ENCODE measurements around the gene MRPL1. TPM values are rescaled to one million over a fixed set of nuclear protein-coding genes. Genes with fewer than 3 reads are reported as not detected.

Gene MRPL1
- total RNA-seq, 1 experiment from 2014 or later = 25.7 TPM

GRCh38 chr4:77994194-77994721, 131.6 kb downstream of the MRPL1 start:
- ChIA-PET POLR2A (interaction anchor here (0.5 to 1.4 kb wide), 4 partner anchors 33 to 65 kb away, joined by 3 to 6 read pairs (median 4); partner anchors contain the start of gene FRAS1), CTCF (interaction anchor here (0.6 to 2.0 kb wide), 49 partner anchors 8 to 598 kb away, joined by 3 to 36 read pairs (median 4); partner anchors contain the start of genes ANXA3 and FRAS1)
- DNase-seq (ENCODE audit: low spot score) (peak; percentile 56), ATAC-seq (peak; percentile 99)
- H3K27ac Mint-ChIP-seq = no peak overlapping the region; the same call in 1 of the 2 replicates
- H3K9me3 Mint-ChIP-seq = no peaks in the 10 kb centered on the region
- H3K4me1 Mint-ChIP-seq = peaks cover 44% of the 10 kb centered on the region
- H3K4me3 Mint-ChIP-seq = no peak overlapping the region
- TF ChIP-seq ZNF317 (CRISPR knock-in tag; IDR thresholded peaks at IDR 0.05; ENCODE audit: borderline replicate concordance, low read depth) = no peak
- peak; percentile 51 for TF ChIP-seq CTCF (IDR thresholded peaks at IDR 0.05)
- TF ChIP-seq RORB (CRISPR knock-in tag; IDR thresholded peaks at IDR 0.05) = no peak
- no peak for TF ChIP-seq TEAD1 (CRISPR knock-in tag; IDR thresholded peaks at IDR 0.05)
- TF ChIP-seq, protein P1, sequence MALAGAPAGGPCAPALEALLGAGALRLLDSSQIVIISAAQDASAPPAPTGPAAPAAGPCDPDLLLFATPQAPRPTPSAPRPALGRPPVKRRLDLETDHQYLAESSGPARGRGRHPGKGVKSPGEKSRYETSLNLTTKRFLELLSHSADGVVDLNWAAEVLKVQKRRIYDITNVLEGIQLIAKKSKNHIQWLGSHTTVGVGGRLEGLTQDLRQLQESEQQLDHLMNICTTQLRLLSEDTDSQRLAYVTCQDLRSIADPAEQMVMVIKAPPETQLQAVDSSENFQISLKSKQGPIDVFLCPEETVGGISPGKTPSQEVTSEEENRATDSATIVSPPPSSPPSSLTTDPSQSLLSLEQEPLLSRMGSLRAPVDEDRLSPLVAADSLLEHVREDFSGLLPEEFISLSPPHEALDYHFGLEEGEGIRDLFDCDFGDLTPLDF (CRISPR knock-in tag; IDR thresholded peaks at IDR 0.05) = no peak
- no peak for TF ChIP-seq ZNF232 (CRISPR knock-in tag; IDR thresholded peaks at IDR 0.05)
- no peak for TF ChIP-seq NR3C1 (CRISPR knock-in tag; conservative IDR thresholded peaks at IDR 0.05; ENCODE audit: low read depth)
- TF ChIP-seq, protein P2, sequence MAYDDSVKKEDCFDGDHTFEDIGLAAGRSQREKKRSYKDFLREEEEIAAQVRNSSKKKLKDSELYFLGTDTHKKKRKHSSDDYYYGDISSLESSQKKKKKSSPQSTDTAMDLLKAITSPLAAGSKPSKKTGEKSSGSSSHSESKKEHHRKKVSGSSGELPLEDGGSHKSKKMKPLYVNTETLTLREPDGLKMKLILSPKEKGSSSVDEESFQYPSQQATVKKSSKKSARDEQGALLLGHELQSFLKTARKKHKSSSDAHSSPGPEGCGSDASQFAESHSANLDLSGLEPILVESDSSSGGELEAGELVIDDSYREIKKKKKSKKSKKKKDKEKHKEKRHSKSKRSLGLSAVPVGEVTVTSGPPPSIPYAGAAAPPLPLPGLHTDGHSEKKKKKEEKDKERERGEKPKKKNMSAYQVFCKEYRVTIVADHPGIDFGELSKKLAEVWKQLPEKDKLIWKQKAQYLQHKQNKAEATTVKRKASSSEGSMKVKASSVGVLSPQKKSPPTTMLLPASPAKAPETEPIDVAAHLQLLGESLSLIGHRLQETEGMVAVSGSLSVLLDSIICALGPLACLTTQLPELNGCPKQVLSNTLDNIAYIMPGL (CRISPR knock-in tag; IDR thresholded peaks at IDR 0.05) = no peak
- TF ChIP-seq ZNF416 (CRISPR knock-in tag; IDR thresholded peaks at IDR 0.05) = no peak
- no peaks in the 10 kb centered on the region for H3K27me3 Mint-ChIP-seq (ENCODE audit: low read depth)
- no peaks in the 10 kb centered on the region for H3K36me3 Mint-ChIP-seq

- no peak overlapping the region for H3K27ac Mint-ChIP-seq
- CTCF ChIA-PET = no interaction called here
- no peaks in the 10 kb centered on the region for H3K36me3 Mint-ChIP-seq
- no peaks in the 10 kb centered on the region; the same call in 1 of the 2 replicates for H3K27me3 Mint-ChIP-seq (ENCODE audit: low read depth)
- ATAC-seq (no peak), DNase-seq (ENCODE audit: low spot score) (no peak)
- POLR2A ChIA-PET = no interaction called here
- H3K9me3 Mint-ChIP-seq = no peaks in the 10 kb centered on the region
- no peak overlapping the region for H3K4me3 Mint-ChIP-seq
- H3K4me1 Mint-ChIP-seq = peaks cover 34% of the 10 kb centered on the region
- TF ChIP-seq ZBTB21 (CRISPR knock-in tag; IDR thresholded peaks at IDR 0.05; ENCODE audit: borderline replicate concordance) = no peak
- TF ChIP-seq, protein P3, sequence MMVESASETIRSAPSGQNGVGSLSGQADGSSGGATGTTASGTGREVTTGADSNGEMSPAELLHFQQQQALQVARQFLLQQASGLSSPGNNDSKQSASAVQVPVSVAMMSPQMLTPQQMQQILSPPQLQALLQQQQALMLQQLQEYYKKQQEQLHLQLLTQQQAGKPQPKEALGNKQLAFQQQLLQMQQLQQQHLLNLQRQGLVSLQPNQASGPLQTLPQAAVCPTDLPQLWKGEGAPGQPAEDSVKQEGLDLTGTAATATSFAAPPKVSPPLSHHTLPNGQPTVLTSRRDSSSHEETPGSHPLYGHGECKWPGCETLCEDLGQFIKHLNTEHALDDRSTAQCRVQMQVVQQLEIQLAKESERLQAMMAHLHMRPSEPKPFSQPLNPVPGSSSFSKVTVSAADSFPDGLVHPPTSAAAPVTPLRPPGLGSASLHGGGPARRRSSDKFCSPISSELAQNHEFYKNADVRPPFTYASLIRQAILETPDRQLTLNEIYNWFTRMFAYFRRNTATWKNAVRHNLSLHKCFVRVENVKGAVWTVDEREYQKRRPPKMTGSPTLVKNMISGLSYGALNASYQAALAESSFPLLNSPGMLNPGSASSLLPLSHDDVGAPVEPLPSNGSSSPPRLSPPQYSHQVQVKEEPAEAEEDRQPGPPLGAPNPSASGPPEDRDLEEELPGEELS (CRISPR knock-in tag; IDR thresholded peaks at IDR 0.05) = no peak
- TF ChIP-seq GABPB1 (CRISPR knock-in tag; IDR thresholded peaks at IDR 0.05) = no peak
- no peak for TF ChIP-seq ZNF232 (CRISPR knock-in tag; IDR thresholded peaks at IDR 0.05)
- no peak for TF ChIP-seq ELF4 (CRISPR knock-in tag; IDR thresholded peaks at IDR 0.05; ENCODE audit: low read depth)
- TF ChIP-seq FOXP1 (CRISPR knock-in tag; IDR thresholded peaks at IDR 0.05; ENCODE audit: borderline replicate concordance) = no peak
- TF ChIP-seq ZNF512 (CRISPR knock-in tag; IDR thresholded peaks at IDR 0.05; ENCODE audit: borderline replicate concordance) = no peak
- no peak for TF ChIP-seq IRF2 (CRISPR knock-in tag; IDR thresholded peaks at IDR 0.05; ENCODE audit: borderline replicate concordance, low read depth)
- TF ChIP-seq ZNF396 (CRISPR knock-in tag; IDR thresholded peaks at IDR 0.05; ENCODE audit: borderline replicate concordance) = no peak
- TF ChIP-seq ZNF416 (CRISPR knock-in tag; IDR thresholded peaks at IDR 0.05) = no peak
- TF ChIP-seq MXD4 (CRISPR knock-in tag; IDR thresholded peaks at IDR 0.05; ENCODE audit: borderline replicate concordance) = no peak
- no peak for TF ChIP-seq MAX (CRISPR knock-in tag; IDR thresholded peaks at IDR 0.05)
- TF ChIP-seq SP1 (CRISPR knock-in tag; conservative IDR thresholded peaks at IDR 0.05) = no peak
- TF ChIP-seq ZNF423 (CRISPR knock-in tag; IDR thresholded peaks at IDR 0.05) = no peak
- TF ChIP-seq, protein P2 (CRISPR knock-in tag; IDR thresholded peaks at IDR 0.05) = no peak
- no peak for TF ChIP-seq SMAD3 (CRISPR knock-in tag; IDR thresholded peaks at IDR 0.05; ENCODE audit: borderline replicate concordance)
- no peak for TF ChIP-seq ESRRA (CRISPR knock-in tag; IDR thresholded peaks at IDR 0.05; ENCODE audit: borderline replicate concordance)
- TF ChIP-seq HMGA2 (CRISPR knock-in tag; IDR thresholded peaks at IDR 0.05) = no peak
- no peak for TF ChIP-seq CREM (CRISPR knock-in tag; IDR thresholded peaks at IDR 0.05)
Measured at GRCh38 chr4:77996076-77996475, 133.4 kb downstream of the MRPL1 start.
